Gastroesophageal sphincter (tissue), 4 donors: ENCODE data around the gene NDRG3. TPM values are rescaled to one million over a fixed set of nuclear protein-coding genes. Genes with fewer than 3 reads are reported as not detected.
"Not testable (repeated sequence)": the region's sequence is repeated elsewhere in the genome, so short reads cannot be mapped to it uniquely, and the experiment has no call there.

Experiments
- ATAC-seq: fragments of 150-250 bp; one replicate; pipeline ENCODE4 v1.9.1; 2016; ENCODE audit warnings: mild to moderate bottlenecking, moderate library complexity
- H3K27ac ChIP-seq, 4 donors: fragments of 200-600 bp; sonication (generic) in 3 of 4; 1 replicate in 3 of 4; 2 replicates in 1 of 4; pipeline ENCODE4 v1.5.1; 2016 to 2019
- H3K27me3 ChIP-seq: fragments of 200-600 bp; sonication (generic); one replicate; pipeline ENCODE4 v1.5.1; 2019
- H3K36me3 ChIP-seq, 2 donors: fragments of 200-600 bp; sonication (generic); one replicate each; pipeline ENCODE4 v1.5.1; 2019; ENCODE audit warnings: control low read depth in 1 of 2
- H3K4me1 ChIP-seq, 3 donors: fragments of 200-600 bp; sonication (generic); 1 replicate in 2 of 3; 2 replicates in 1 of 3; pipeline ENCODE4 v1.5.1; 2016 to 2019; ENCODE audit warnings: control low read depth in 2 of 3
- H3K4me3 ChIP-seq, 2 donors: fragments of 200-600 bp; sonication (generic); one replicate each; pipeline ENCODE4 v1.5.1; 2019; ENCODE audit warnings: mild to moderate bottlenecking in 1 of 2, moderate library complexity in 1 of 2
- H3K9me3 ChIP-seq, 3 donors: fragments of 200-600 bp; sonication (generic); one replicate each; pipeline ENCODE4 v1.5.1; 2017 to 2019; ENCODE audit warnings: control low read depth in 2 of 3
- EP300 ChIP-seq: sonication (generic); formaldehyde crosslinking; IDR thresholded peaks from one replicate; pipeline ENCODE4 v1.6.1; 2017; ENCODE audit warnings: antibody characterized with exemption, mild to moderate bottlenecking
- POLR2A ChIP-seq, 2 donors: fragments of 450-650 bp; IDR thresholded peaks; one replicate each; pipeline ENCODE4 v1.6.1; 2017; ENCODE audit warnings: antibody characterized with exemption in 2 of 2, mild to moderate bottlenecking in 2 of 2, moderate library complexity in 1 of 2
- POLR2AphosphoS5 ChIP-seq: sonication (generic); formaldehyde crosslinking; IDR thresholded peaks from one replicate; pipeline ENCODE4 v1.6.1; 2017; ENCODE audit warnings: antibody characterized with exemption
- WGBS, 2 donors: methylation state at CpG; one replicate each; pipeline ENCODE4 v1.1.5; 2018; ENCODE audit warnings: low coverage in 1 of 2; 5-methylcytosine and 5-hydroxymethylcytosine counted together
- total RNA-seq, 4 donors: library from RNA; depleted of rRNA; stranded (reverse); fragments of >200 nt; gene quantifications; one replicate each; pipeline ENCODE4 v1.1.0, GENCODE V29; 2016
- TF ChIP-seq, protein P1 (sequence below), 4 experiments: fragments of 200-600 bp in 2 of 4; fragments of 450-650 bp in 2 of 4; sonication (generic) in 1 of 4; IDR thresholded peaks; one replicate each; pipeline ENCODE4 v1.5.1; 2017 to 2019; ENCODE audit warnings: antibody characterized with exemption in 4 of 4, mild to moderate bottlenecking in 2 of 4, moderate library complexity in 2 of 4

Gene NDRG3
- total RNA-seq, 4 donors from 2014 or later, result 13.3 to 37.1 (median 26.0) TPM

DNA sequence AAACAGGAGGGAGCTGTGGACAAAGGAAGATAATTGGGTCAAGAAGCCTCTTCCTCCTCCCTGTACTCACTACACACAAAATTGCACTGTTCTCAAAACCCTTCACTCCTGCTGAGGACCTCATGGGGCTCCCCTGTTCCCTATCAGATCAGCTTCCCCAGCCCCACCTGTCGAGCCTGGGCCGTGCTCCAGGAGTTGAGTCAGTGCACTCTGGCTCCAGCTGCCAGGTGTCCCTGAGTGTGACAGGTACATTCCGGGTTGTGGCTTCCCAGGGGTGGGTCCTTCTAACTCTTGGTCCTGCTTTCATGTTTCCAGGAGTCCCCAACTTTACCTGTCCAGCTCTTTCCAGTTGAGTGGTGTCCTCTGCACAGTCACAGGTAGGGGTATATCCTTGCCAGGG lies 131.9 kb downstream of the NDRG3 start:
- no peaks in the 10 kb centered on the region for H3K27me3 ChIP-seq
- H3K4me3 ChIP-seq, result no peak overlapping the region
- peaks cover 0 to 66% of the 10 kb centered on the region in 2 donors for H3K36me3 ChIP-seq
- no peaks in the 10 kb centered on the region for H3K9me3 ChIP-seq
- H3K4me1 ChIP-seq, result no peaks in the 10 kb centered on the region
- 73% methylated on average over 3 of the region's 3 CpGs; no CpG with 5 or more reads in 1 of the 2 donors for WGBS, 2 donors
- TF ChIP-seq, protein P1, sequence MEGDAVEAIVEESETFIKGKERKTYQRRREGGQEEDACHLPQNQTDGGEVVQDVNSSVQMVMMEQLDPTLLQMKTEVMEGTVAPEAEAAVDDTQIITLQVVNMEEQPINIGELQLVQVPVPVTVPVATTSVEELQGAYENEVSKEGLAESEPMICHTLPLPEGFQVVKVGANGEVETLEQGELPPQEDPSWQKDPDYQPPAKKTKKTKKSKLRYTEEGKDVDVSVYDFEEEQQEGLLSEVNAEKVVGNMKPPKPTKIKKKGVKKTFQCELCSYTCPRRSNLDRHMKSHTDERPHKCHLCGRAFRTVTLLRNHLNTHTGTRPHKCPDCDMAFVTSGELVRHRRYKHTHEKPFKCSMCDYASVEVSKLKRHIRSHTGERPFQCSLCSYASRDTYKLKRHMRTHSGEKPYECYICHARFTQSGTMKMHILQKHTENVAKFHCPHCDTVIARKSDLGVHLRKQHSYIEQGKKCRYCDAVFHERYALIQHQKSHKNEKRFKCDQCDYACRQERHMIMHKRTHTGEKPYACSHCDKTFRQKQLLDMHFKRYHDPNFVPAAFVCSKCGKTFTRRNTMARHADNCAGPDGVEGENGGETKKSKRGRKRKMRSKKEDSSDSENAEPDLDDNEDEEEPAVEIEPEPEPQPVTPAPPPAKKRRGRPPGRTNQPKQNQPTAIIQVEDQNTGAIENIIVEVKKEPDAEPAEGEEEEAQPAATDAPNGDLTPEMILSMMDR (IDR thresholded peaks at IDR 0.05), result no peak
- TF ChIP-seq POLR2A (IDR thresholded peaks at IDR 0.05) (no peak), EP300 (no peak), POLR2AphosphoS5 (no peak)
- no peak for ATAC-seq
- no peak overlapping the region for H3K27ac ChIP-seq

DNA sequence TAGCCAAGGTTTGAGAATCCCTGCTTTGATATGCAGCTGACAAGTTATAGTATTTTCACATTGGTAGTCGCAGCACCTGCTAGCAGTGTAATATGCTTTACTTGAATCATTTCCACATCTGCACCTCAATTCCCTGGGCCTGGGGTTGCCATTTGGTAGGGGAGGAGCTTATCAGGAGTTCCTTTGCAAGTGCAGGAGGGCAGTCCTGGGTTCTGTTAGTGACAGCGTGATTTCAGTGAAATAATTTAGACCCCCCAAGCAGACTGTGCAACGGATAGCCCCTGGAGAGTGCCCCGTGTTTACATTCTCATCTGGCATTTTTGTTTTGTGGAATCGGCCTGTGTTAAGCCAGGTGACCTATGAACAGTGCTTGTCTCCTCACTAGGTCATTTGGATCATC lies 134.3 kb downstream of the NDRG3 start:
- WGBS, 2 donors, result 53 to 55% methylated on average over 3 to 5 of the region's 5 CpGs
- H3K9me3 ChIP-seq, result no peaks in the 10 kb centered on the region
- H3K27me3 ChIP-seq, result no peaks in the 10 kb centered on the region
- H3K36me3 ChIP-seq, result peaks cover 0 to 82% of the 10 kb centered on the region in 2 donors
- no peak overlapping the region for H3K27ac ChIP-seq
- no peak overlapping the region for H3K4me3 ChIP-seq
- ATAC-seq, result no peak
- H3K4me1 ChIP-seq, result peaks cover 0 to 16% (median 0%) of the 10 kb centered on the region in 3 donors
- no peak for TF ChIP-seq EP300
- TF ChIP-seq POLR2A (IDR thresholded peaks at IDR 0.05), result no peak
- TF ChIP-seq, protein P1 (IDR thresholded peaks at IDR 0.05), result no peak
- TF ChIP-seq POLR2AphosphoS5, result no peak

DNA sequence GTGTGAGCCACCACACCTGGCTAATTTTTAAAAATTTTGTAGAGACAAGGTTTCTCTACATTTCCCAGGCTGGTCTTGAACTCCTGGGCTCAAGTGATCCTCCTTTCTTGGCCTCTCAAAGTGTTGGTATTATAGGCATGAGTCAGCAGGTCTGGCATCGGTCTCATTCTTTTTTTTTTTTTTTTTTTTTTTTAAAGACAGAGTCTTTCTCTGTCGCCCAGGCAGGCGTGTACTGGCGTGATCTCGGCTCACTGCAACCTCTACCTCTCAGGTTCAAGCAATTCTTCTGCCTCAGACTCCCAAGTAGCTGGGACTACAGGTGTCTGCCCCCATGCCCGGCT lies 137.5 kb downstream of the NDRG3 start:
- WGBS, 2 donors, result 74 to 80% methylated on average over 1 to 6 of the region's 6 CpGs
- not testable (repeated sequence) for H3K27ac ChIP-seq, H3K4me3 ChIP-seq, H3K9me3 ChIP-seq, ATAC-seq, H3K27me3 ChIP-seq
- Histone ChIP-seq H3K4me1 (peaks cover 0 to 31% (median 0%) of the 10 kb centered on the region in 3 donors), H3K36me3 (peaks cover 0 to 59% of the 10 kb centered on the region in 2 donors)

DNA sequence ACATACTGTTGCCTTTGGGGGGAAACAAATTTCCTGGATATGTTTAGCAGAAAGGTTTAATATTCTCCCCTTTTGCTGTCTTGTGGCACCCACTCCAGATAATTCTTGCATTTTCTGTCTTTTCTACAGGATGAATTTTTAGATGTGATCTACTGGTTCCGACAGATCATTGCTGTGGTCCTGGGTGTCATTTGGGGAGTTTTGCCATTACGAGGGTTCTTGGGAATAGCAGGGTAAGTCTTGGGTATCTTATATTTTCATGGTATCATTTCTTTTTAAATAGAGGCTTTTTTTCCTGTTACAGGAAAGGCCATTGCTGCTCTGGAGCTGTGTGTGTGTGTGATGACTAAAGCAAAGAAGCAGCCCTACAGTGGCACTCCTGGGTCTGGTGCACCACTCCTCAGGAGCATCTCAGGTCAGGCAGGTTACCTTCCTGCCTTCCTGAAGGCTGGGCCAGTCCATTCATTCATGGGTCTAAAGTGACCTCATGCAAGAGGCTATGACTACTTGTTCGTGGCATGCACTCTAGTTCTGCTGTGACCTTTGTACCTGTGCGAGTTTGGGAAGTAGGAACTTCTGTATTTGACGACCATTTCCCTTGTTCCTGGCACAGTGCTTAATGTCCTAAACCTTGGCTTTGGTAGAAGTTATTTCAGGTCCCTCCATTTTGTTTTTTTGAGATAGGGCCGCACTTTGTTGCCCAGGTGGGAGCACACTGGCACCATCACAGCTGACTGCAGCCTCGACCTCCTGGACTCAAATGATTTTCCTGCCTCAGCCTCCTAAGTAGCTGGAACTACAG lies 138.1 kb downstream of the NDRG3 start:
- no peak overlapping the region for H3K4me3 ChIP-seq
- ATAC-seq, result no peak
- H3K36me3 ChIP-seq, result peaks cover 0 to 54% of the 10 kb centered on the region in 2 donors
- H3K27ac ChIP-seq, result no peak overlapping the region
- 76 to 79% methylated on average over 4 to 7 of the region's 7 CpGs for WGBS, 2 donors
- H3K4me1 ChIP-seq, result peaks cover 0 to 31% (median 0%) of the 10 kb centered on the region in 3 donors
- TF ChIP-seq EP300, result no peak
- TF ChIP-seq, protein P1 (IDR thresholded peaks at IDR 0.05), result no peak
- no peak for TF ChIP-seq POLR2AphosphoS5
- TF ChIP-seq POLR2A (IDR thresholded peaks at IDR 0.05), result no peak
- no peaks in the 10 kb centered on the region for H3K27me3 ChIP-seq
- no peaks in the 10 kb centered on the region for H3K9me3 ChIP-seq

DNA sequence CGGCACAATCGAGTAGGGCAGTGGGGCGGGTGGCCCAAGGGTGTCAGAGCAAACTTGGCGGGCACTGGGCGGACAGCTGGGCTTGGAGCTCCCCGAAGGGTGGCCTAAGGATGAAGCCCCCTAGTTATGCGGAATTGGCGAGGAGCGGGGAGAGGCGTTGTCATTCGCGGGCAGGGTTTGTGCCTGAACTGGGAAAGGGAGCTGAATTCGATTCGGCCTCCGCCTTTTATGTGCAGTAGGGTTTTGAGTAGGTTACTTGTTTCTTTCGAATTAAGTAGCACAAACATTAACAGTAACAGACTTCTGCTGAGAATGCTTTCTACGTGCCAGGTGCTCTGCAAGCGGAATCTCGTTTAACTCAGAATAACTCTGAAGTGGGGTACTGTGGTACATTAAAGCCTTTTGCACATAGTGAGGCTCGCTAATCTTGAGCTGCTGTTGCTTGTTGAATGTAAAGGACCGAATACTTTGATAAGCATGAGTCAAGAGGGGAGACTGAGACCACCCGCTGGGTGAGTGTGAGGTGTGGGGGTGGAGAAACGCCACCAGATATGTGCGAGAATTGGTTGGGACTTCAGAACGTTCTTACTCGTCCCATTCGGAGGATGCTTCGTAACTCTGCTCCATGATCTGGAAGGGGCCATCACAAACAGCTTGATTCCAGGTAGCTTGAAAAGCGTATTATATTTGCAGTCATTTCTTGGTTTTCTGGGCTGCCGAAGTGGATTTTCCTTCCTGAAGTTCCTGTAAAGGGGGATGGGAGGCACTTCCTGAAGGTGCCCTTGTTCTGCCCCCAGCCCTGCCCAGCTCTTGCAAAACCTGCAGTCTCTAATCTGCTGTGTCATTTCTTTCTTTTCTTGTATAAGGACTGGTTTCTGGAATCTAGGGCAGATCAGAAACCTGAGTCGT lies 139.5 kb downstream of the NDRG3 start:
- Histone ChIP-seq H3K27ac (peak overlapping the region; percentile 73 to 96 (median 93)), H3K36me3 (peaks cover 0 to 40% of the 10 kb centered on the region in 2 donors), H3K4me1 (peaks cover 0 to 31% (median 0%) of the 10 kb centered on the region in 3 donors), H3K27me3 (no peaks in the 10 kb centered on the region), H3K4me3 (peak overlapping the region; percentile 81 to 98), H3K9me3 (no peaks in the 10 kb centered on the region)
- 2% methylated on average over 11 to 26 of the region's 31 CpGs for WGBS, 2 donors
- no peak for TF ChIP-seq POLR2AphosphoS5
- TF ChIP-seq, protein P1 (IDR thresholded peaks at IDR 0.05), result no peak
- no peak for TF ChIP-seq EP300
- TF ChIP-seq POLR2A (IDR thresholded peaks at IDR 0.05), result no peak
- ATAC-seq, result no peak
